HepG2 (cell line): Measurements from ENCODE around the gene ACAT1. TPM values are rescaled to one million over a fixed set of nuclear protein-coding genes. Genes with fewer than 3 reads are reported as not detected.

ENCODE experiments used
- ARNT2 ChIP-seq: sonication (generic); formaldehyde crosslinking; IDR thresholded peaks from 2 replicates; pipeline ENCODE4 v1.8.0; 2022; ENCODE audit warnings: mild to moderate bottlenecking, low read depth, missing genetic modification reagents, moderate library complexity
- BORCS8-MEF2B ChIP-seq: sonication (generic); formaldehyde crosslinking; IDR thresholded peaks from 2 replicates; pipeline ENCODE4 v1.8.0; 2022; ENCODE audit warnings: mild to moderate bottlenecking, missing genetic modification reagents
- CAMTA2 ChIP-seq: sonication (generic); formaldehyde crosslinking; IDR thresholded peaks from 2 replicates; pipeline ENCODE4 v1.4.0; 2020; ENCODE audit warnings: mild to moderate bottlenecking, missing genetic modification reagents, borderline replicate concordance
- CENPX ChIP-seq: sonication (generic); formaldehyde crosslinking; IDR thresholded peaks from 2 replicates; pipeline ENCODE4 v1.9.0; 2021; ENCODE audit warnings: mild to moderate bottlenecking, missing genetic modification reagents, moderate library complexity
- GABPB1 ChIP-seq: IDR thresholded peaks from 2 replicates; pipeline ENCODE4 v1.6.1; 2016; ENCODE audit warnings: mild to moderate bottlenecking, missing genetic modification reagents, moderate library complexity, missing compliant biosample characterization
- NAIF1 ChIP-seq: sonication (generic); formaldehyde crosslinking; IDR thresholded peaks from 2 replicates; pipeline ENCODE4 v1.5.0; 2020; ENCODE audit warnings: mild to moderate bottlenecking, missing genetic modification reagents, borderline replicate concordance
- NR0B2 ChIP-seq: sonication (generic); formaldehyde crosslinking; IDR thresholded peaks from 2 replicates; pipeline ENCODE4 v1.4.0; 2020; ENCODE audit warnings: mild to moderate bottlenecking, missing genetic modification reagents
- POLR2G ChIP-seq: fragments of 200-400 bp; formaldehyde crosslinking; IDR thresholded peaks from 2 replicates; pipeline ENCODE4 v1.6.1; 2018; ENCODE audit warnings: mild to moderate bottlenecking, low read depth, low read length, moderate library complexity
- RARG ChIP-seq: sonication (generic); formaldehyde crosslinking; IDR thresholded peaks from 2 replicates; pipeline ENCODE4 v1.4.0; 2020; ENCODE audit warnings: low read depth, mild to moderate bottlenecking, missing genetic modification reagents
- SPEN ChIP-seq: sonication (generic); formaldehyde crosslinking; IDR thresholded peaks from 2 replicates; pipeline ENCODE4 v1.5.1; 2020; ENCODE audit warnings: low read depth, mild to moderate bottlenecking, missing genetic modification reagents
- ZKSCAN1 ChIP-seq: fragments of 150-350 bp; IDR thresholded peaks from 2 replicates; pipeline ENCODE4 v1.6.1; 2014; ENCODE audit warnings: low read length
- ZNF30 ChIP-seq: sonication (generic); formaldehyde crosslinking; IDR thresholded peaks from 2 replicates; pipeline ENCODE4 v1.5.0; 2020; ENCODE audit warnings: mild to moderate bottlenecking, missing genetic modification reagents
- ZNF431 ChIP-seq: sonication (generic); formaldehyde crosslinking; IDR thresholded peaks from 2 replicates; pipeline ENCODE4 v1.9.0; 2022; ENCODE audit warnings: missing genetic modification reagents, low read depth, mild to moderate bottlenecking, borderline replicate concordance
- ZNF709 ChIP-seq: sonication (generic); formaldehyde crosslinking; IDR thresholded peaks from 2 replicates; pipeline ENCODE4 v1.5.0; 2020; ENCODE audit warnings: mild to moderate bottlenecking, missing genetic modification reagents
- polyA plus RNA-seq, 8 experiments: library from polyadenylated mRNA; depleted of rRNA in 3 of 8; stranded (reverse) in 7 of 8; unstranded in 1 of 8; fragments of >200 nt; fragmentation: Illumina TruSeq in 4 of 8; extraction: Trizol in 4 of 8; gene quantifications; 2 replicates each; pipeline versions ENCODE4 v1.2.1 to v1.2.3, GENCODE V29; 2011 to 2016; ENCODE audit warnings: low read depth in 4 of 8, missing spikeins in 1 of 8, mixed read lengths in 1 of 8; ENCODE audit not compliant: insufficient read depth in 1 of 8
- total RNA-seq, 5 experiments: library from RNA; depleted of rRNA; stranded (reverse); fragments of >200 nt; fragmentation: Illumina TruSeq; extraction: Trizol; gene quantifications; 2 replicates each; pipeline ENCODE4 v1.2.3, GENCODE V29; 2016; ENCODE audit warnings: low read depth in 1 of 5
- TF ChIP-seq, protein P1 (sequence below): sonication (generic); formaldehyde crosslinking; IDR thresholded peaks from 2 replicates; pipeline ENCODE4 v1.4.0; 2020; ENCODE audit warnings: missing genetic modification reagents
- TF ChIP-seq, protein P2 (sequence below): IDR thresholded peaks from 2 replicates; pipeline ENCODE4 v1.6.1; 2012; ENCODE audit warnings: low read length, improper control_type of control experiment

ACAT1 gene
- total and polyA plus RNA-seq, 2 of the 13 experiments (the other 11 are each of a cell fraction or from before 2014, with no cell fraction given): 103 to 165 TPM

DNA sequence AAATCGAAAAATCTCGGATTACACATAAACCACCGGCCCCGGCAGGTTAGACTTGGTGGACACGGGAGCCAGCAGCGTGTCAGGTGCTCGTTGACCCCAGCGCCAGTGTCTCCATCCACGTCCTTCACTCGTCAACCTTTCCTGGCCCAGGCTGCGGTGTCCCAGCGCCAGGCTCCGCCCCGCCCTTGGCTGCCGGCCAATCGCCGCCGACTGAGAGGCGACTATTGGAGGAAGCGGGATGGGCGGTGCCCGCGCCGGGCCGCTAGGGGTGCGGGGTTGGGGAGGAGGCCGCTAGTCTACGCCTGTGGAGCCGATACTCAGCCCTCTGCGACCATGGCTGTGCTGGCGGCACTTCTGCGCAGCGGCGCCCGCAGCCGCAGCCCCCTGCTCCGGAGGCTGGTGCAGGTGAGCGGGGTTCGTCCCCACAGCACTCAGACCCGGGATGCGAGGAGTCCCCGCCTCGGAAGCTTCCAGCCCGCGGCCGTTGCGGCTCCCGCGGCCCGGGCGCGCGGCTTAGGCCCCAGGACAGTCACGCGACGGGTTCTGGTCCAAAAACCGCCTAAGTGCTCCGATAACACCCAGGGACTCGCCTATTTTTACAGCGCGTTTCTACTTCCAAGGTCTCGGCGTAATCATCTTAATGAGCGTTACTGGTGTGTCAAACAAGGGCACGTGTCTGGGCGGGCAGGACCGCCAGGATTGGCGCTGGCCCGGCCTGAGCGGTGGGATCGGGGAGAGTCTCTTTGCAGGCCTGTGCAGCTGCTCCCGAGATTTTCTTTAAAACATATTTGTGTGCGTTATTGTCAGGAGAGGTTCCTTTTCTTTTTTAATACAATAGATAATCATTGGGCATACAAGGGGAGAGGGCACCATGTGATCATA is at the start of gene ACAT1 (continued):
- peak; percentile 85 for TF ChIP-seq SPEN (CRISPR knock-in tag)
- TF ChIP-seq BORCS8-MEF2B: peak; percentile 78; the same call in 1 of the 2 replicates
- TF ChIP-seq GABPB1 (CRISPR knock-in tag): peak; percentile 78
- no peak for TF ChIP-seq ZNF431 (CRISPR knock-in tag)
- no peak; the same call in 1 of the 2 replicates for TF ChIP-seq ZNF709 (CRISPR knock-in tag)
- TF ChIP-seq, protein P1, sequence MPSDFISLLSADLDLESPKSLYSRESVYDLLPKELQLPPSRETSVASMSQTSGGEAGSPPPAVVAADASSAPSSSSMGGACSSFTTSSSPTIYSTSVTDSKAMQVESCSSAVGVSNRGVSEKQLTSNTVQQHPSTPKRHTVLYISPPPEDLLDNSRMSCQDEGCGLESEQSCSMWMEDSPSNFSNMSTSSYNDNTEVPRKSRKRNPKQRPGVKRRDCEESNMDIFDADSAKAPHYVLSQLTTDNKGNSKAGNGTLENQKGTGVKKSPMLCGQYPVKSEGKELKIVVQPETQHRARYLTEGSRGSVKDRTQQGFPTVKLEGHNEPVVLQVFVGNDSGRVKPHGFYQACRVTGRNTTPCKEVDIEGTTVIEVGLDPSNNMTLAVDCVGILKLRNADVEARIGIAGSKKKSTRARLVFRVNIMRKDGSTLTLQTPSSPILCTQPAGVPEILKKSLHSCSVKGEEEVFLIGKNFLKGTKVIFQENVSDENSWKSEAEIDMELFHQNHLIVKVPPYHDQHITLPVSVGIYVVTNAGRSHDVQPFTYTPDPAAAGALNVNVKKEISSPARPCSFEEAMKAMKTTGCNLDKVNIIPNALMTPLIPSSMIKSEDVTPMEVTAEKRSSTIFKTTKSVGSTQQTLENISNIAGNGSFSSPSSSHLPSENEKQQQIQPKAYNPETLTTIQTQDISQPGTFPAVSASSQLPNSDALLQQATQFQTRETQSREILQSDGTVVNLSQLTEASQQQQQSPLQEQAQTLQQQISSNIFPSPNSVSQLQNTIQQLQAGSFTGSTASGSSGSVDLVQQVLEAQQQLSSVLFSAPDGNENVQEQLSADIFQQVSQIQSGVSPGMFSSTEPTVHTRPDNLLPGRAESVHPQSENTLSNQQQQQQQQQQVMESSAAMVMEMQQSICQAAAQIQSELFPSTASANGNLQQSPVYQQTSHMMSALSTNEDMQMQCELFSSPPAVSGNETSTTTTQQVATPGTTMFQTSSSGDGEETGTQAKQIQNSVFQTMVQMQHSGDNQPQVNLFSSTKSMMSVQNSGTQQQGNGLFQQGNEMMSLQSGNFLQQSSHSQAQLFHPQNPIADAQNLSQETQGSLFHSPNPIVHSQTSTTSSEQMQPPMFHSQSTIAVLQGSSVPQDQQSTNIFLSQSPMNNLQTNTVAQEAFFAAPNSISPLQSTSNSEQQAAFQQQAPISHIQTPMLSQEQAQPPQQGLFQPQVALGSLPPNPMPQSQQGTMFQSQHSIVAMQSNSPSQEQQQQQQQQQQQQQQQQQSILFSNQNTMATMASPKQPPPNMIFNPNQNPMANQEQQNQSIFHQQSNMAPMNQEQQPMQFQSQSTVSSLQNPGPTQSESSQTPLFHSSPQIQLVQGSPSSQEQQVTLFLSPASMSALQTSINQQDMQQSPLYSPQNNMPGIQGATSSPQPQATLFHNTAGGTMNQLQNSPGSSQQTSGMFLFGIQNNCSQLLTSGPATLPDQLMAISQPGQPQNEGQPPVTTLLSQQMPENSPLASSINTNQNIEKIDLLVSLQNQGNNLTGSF (CRISPR knock-in tag): peak; percentile 44; the same call in 1 of the 2 replicates
- TF ChIP-seq ZNF30 (CRISPR knock-in tag): no peak
- peak; percentile 86 for TF ChIP-seq ARNT2 (CRISPR knock-in tag)
- TF ChIP-seq CENPX: no peak
- TF ChIP-seq NR0B2 (CRISPR knock-in tag): peak; percentile 66
- TF ChIP-seq POLR2G: peak; percentile 83
- TF ChIP-seq RARG (CRISPR knock-in tag): no peak
- TF ChIP-seq, protein P2, sequence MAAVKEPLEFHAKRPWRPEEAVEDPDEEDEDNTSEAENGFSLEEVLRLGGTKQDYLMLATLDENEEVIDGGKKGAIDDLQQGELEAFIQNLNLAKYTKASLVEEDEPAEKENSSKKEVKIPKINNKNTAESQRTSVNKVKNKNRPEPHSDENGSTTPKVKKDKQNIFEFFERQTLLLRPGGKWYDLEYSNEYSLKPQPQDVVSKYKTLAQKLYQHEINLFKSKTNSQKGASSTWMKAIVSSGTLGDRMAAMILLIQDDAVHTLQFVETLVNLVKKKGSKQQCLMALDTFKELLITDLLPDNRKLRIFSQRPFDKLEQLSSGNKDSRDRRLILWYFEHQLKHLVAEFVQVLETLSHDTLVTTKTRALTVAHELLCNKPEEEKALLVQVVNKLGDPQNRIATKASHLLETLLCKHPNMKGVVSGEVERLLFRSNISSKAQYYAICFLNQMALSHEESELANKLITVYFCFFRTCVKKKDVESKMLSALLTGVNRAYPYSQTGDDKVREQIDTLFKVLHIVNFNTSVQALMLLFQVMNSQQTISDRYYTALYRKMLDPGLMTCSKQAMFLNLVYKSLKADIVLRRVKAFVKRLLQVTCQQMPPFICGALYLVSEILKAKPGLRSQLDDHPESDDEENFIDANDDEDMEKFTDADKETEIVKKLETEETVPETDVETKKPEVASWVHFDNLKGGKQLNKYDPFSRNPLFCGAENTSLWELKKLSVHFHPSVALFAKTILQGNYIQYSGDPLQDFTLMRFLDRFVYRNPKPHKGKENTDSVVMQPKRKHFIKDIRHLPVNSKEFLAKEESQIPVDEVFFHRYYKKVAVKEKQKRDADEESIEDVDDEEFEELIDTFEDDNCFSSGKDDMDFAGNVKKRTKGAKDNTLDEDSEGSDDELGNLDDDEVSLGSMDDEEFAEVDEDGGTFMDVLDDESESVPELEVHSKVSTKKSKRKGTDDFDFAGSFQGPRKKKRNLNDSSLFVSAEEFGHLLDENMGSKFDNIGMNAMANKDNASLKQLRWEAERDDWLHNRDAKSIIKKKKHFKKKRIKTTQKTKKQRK: no peak
- peak; percentile 88 for TF ChIP-seq NAIF1 (CRISPR knock-in tag)
- no peak for TF ChIP-seq CAMTA2 (CRISPR knock-in tag)
- TF ChIP-seq ZKSCAN1: no peak
